GM12891 (cell line): ENCODE data around the gene UBXN4.
"Not testable (repeated sequence)": the region's sequence is repeated elsewhere in the genome, so short reads cannot be mapped to it uniquely, and the experiment has no call there.

ENCODE experiments used
- DNase-seq: peaks from one replicate; pipeline ENCODE4 v3.0.0; 2011; ENCODE audit warnings: low spot score; ENCODE audit not compliant: insufficient read length
- FAIRE-seq: peaks from 2 replicates; lab custom pipeline; 2011; peaks lifted over from hg19 to GRCh38; lab: Jason Lieb, UNC
- PAX5 ChIP-seq: IDR thresholded peaks from 2 replicates; pipeline ENCODE4 v1.6.1; 2011; ENCODE audit warnings: low read length, moderate library complexity, mild to moderate bottlenecking; ENCODE audit not compliant: insufficient read depth, severe bottlenecking
- POLR2A ChIP-seq: IDR thresholded peaks from 2 replicates; pipeline ENCODE4 v1.6.1; 2011; ENCODE audit warnings: low read depth, low read length, control low read depth
- POLR2AphosphoS5 ChIP-seq: IDR thresholded peaks from 2 replicates; pipeline ENCODE4 v1.6.1; 2011; ENCODE audit warnings: low read depth, low read length, control low read depth
- POU2F2 ChIP-seq: IDR thresholded peaks from 2 replicates; pipeline ENCODE4 v1.6.1; 2011; ENCODE audit warnings: low read depth, mild to moderate bottlenecking, control low read depth, low read length, moderate library complexity
- SPI1 ChIP-seq: IDR thresholded peaks from 2 replicates; pipeline ENCODE4 v1.6.1; 2011; ENCODE audit warnings: low read depth, low read length, control low read depth
- TAF1 ChIP-seq: IDR thresholded peaks from 2 replicates; pipeline ENCODE4 v1.6.1; 2011; ENCODE audit warnings: low read depth, low read length, control low read depth

UBXN4 gene

DNA sequence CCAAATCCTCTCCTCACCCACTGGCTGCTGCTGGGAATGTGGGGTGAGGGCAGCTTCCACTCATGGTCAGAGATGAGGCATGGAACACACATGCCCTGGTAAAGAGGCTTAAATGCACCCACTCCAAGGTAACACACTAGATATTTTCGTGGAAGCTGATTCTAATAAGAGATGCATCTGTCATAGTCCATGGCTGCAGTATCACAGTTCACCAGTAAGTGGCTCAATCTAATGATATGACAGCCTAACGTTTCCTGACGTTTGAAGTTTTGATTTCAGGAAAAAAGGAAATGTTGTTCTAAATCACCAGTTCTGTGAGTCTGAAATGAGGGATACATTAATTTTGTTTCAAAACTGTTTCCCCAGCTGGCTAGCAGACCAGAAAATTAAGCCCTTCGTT is 57.1 kb downstream of the UBXN4 start:
- DNase-seq (no peak), FAIRE-seq (no peak)
- TF ChIP-seq SPI1 (no peak), TAF1 (no peak), POU2F2 (no peak), PAX5 (no peak), POLR2A (no peak), POLR2AphosphoS5 (no peak)

DNA sequence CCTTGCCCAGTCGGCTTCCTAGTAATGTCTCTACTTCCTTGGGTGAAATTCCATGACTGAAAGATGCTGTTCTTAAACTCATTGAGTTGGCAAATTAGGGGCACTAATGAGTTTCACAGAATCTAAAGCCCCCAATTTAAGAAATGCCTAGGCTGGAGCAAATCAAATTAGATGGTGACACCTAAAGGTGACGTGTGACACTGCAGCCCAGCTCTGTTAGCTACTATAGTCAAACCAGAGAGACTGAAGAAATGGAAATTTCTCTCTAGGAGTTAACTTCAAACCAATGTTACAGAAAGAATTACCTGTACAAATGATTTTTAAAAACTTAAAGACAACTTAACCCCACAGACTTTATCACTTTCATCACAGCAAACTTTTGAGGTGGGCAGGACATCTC is 58.1 kb downstream of the UBXN4 start:
- TF ChIP-seq TAF1 (no peak), POU2F2 (no peak), POLR2AphosphoS5 (no peak), POLR2A (no peak), PAX5 (no peak), SPI1 (no peak)
- FAIRE-seq (no peak), DNase-seq (no peak)

DNA sequence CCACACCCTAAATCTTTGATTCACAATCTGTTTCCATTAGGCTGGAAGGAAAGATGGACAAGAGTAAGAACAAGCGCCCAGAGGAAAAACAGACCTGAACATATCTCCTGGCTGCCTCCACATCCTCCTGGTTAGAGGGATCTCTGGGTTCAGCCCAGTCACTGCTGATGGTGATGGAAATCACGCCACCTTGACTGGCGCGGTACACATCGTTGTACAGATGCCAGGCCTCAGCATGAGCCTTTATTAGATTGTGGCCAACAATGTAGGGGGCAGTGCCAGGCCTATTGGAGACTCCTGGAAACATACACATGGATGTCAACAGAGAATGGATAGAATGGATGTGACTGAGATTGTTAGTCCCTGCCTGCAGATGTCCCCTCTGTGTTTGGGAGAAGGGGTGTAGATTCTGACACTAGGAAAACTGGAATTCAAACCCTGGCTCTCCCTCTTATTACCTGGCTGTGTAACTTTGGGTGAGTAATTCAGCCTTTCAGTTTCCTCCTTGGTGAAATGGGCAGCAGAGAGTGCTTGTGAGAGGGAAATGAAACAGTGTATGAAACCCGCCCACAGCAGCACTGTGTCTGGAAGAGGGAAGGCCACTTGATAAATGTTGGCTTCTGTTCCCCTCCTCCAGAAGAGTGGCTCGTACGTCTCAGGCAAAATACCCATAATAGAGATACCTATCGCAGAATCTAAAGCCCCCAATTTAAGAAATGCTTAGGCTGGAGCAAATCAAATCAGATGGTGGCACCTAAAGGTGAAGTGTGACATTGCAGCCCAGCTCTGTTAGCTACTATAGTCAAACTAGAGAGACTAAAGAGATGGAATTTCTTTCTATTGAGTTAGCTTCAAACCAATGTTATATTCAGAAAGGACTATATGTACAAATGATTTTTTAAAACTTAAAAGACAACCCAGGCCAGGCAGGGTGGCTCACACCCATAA is 59.1 kb downstream of the UBXN4 start:
- DNase-seq (no peak), FAIRE-seq (no peak)
- TF ChIP-seq SPI1 (peak; percentile 49; the same call in 1 of the 2 replicates), POLR2AphosphoS5 (no peak)

DNA sequence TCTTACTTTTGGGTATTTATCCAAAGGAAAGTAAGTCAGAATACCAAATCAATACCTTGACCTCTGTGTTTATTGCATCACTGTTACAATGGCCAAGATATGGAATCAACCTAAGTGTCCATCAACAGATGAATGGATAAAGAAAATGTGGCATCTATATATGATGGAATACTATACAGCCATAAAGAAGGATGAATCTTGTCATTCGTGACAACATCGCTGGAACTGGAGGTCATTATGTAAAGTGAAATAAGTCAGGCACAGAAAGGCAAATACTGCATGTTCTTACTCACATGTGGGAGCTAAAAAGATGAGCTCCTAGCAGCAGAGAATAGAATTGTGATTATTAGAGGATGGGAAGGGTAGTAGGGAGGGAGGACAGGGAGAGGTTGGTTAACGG is 60.7 kb downstream of the UBXN4 start:
- no peak for FAIRE-seq
- no peak for DNase-seq
- TF ChIP-seq PAX5 = no peak
- TF ChIP-seq SPI1 = no peak
- no peak for TF ChIP-seq POLR2A
- no peak for TF ChIP-seq POLR2AphosphoS5
- TF ChIP-seq TAF1 = no peak
- TF ChIP-seq POU2F2 = no peak

DNA sequence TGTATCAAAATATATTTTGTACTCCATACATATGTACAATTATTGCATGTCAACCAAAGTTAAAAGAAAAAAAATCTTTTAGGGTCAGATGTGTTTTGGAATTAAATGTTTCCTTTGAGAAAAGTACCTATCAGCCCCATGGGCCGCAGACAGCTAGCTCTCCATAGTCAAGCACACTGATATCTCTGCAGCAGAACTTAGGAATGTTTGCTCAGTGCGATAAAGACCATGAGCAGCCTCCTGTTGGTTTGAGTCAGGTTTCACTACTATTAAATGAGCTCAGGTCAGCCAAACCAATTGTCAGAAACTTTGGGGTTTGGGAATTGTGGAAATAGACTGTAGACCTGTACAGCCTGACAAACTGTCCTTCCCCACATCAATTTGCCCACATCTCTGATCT is 61.6 kb downstream of the UBXN4 start:
- FAIRE-seq (no peak), DNase-seq (no peak)
- TF ChIP-seq POU2F2 (no peak), SPI1 (no peak), PAX5 (no peak), POLR2A (no peak), POLR2AphosphoS5 (no peak)

DNA sequence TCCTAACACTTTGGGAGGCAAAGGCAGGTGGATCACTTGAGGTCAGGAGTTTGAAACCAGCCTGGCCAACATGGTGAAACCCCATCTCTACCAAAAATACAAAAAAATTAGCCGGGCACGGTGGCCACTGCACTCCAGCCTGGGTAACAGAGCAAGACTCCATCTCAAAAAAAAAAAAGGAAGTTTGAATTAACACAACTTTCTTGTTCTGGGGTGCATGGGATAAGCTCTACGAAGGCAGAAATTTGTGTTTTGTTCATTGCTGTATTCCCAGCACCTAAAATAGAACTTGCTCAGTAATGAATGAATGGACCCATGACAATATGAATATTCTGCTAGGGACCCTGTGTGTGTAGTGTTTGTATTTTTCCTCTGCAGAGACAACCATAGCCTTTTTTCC is 66.2 kb downstream of the UBXN4 start:
- not testable (repeated sequence) for DNase-seq, FAIRE-seq

DNA sequence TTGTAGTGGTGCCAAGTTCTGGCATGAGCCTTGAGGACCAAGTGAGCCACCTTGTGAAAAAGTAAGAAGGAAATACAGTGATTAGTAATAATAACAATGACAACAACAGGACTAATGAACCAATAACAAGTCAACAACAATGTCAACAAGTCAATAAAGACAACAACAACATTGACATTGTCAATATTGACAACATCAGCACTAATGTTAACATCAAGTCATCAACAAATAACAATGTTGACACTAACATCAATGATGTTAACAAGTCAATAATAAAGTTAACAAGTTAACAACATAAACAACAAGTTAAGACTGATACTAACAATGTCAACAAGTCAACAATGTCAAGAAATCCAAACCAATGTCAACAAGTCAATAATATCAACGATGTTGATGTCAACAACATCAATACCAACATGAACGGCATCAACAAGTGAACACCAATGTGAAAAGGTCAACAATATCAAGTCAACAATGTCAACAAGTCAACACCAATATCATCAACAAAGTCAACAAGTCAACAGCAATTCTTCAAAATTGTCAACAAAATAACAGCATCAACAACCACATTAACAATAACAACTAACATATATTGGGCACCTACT is 71.4 kb downstream of the UBXN4 start:
- DNase-seq (no peak), FAIRE-seq (peak; percentile 72)
- TF ChIP-seq POLR2AphosphoS5 = no peak
- TF ChIP-seq PAX5 = no peak
- TF ChIP-seq POU2F2 = no peak
- TF ChIP-seq SPI1 = no peak
- no peak for TF ChIP-seq POLR2A
- no peak for TF ChIP-seq TAF1

DNA sequence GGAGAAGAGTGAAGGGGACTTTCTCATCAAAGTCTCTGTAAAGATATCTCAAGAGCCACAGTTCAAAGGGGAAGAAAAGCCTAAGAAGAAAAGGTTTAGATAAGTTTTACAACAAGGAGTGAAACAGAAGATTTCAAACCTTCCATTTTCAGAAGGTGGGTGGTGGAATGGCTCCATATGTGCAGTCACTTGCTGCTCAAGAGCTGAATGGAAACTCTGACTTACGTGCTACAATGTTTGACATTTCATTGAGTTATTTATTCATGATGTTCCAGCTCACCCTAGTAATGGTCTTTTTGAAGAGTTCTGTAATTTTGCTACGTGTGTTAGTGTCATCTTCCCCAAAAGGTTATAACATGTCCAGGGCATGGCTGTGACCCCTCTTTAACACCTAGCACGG is 73.6 kb downstream of the UBXN4 start:
- DNase-seq (no peak), FAIRE-seq (no peak)
- no peak for TF ChIP-seq POU2F2
- no peak for TF ChIP-seq TAF1
- no peak for TF ChIP-seq POLR2AphosphoS5
- no peak for TF ChIP-seq POLR2A
- no peak for TF ChIP-seq SPI1
- TF ChIP-seq PAX5 = no peak

DNA sequence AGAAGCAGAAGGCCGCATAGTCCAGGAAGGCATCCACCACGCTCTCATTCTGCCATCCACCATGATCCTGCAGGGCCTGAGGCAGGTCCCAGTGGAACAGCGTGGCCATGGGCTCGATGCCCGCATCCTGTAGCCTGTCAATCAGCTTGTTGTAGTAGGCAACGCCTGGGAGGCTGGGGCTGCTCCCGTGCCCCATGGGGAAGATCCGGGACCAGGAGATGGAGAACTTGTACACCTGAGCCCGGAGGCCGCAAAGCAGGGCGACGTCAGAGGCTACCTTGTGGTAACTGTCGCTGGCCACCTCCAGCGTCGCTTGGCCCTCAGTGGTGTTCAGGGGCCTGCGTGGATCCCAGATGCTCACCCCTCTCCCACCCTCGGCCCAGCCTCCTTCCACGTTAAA is 75.8 kb downstream of the UBXN4 start:
- FAIRE-seq = no peak
- no peak for DNase-seq
- TF ChIP-seq POLR2A (no peak), PAX5 (no peak), POLR2AphosphoS5 (no peak), SPI1 (no peak), TAF1 (no peak), POU2F2 (no peak)

DNA sequence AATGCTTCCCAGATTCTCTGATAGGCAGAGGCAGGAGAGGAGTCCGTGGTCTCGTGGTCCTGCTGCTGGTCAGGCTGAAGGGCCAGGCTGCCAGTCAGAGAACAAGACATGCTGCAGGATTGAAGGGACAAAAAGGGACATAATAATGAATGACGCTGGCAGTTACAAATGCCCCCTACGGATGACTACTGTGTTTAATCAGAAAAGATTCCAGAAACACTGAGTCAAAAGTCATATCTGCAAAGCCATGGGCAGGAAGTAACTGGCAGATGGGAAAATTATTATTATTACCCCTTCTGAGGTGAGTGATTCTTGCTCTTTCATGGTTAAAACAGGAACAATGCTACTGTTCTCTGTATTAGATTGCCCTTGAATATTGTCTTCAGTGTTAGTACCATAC is 76.3 kb downstream of the UBXN4 start:
- DNase-seq (no peak), FAIRE-seq (no peak)
- no peak for TF ChIP-seq POLR2A
- no peak for TF ChIP-seq SPI1
- no peak for TF ChIP-seq PAX5
- TF ChIP-seq TAF1 = no peak
- no peak for TF ChIP-seq POU2F2
- no peak for TF ChIP-seq POLR2AphosphoS5
